IMR-90 (cell line): ENCODE data around the gene AP1M2. TPM values are rescaled to one million over a fixed set of nuclear protein-coding genes. Genes with fewer than 3 reads are reported as not detected.
"Not testable (repeated sequence)": the region's sequence is repeated elsewhere in the genome, so short reads cannot be mapped to it uniquely, and the experiment has no call there.

Experiments used
- ATAC-seq: fragments of 200-7000 bp; cut with Tn5 transposase; 2 replicates; pipeline ENCODE4 v1.9.1; 2020; ENCODE audit warnings: low read depth, mild to moderate bottlenecking, moderate library complexity
- BruUV-seq: library from RNA; stranded (reverse); fragments of 400-500 nt; replicated peaks from 2 replicates; lab custom pipeline; 2021; lab: Mats Ljungman, UMichigan
- CTCF ChIA-PET: fragments of 300-600 bp; formaldehyde crosslinking; extraction: SDS; loops from one replicate; lab custom pipeline; 2021; ENCODE audit warnings: antibody characterized with exemption; lab: Yijun Ruan, JAX
- POLR2A ChIA-PET: fragments of 300-600 bp; sonication (Branson Sonifier 250); formaldehyde crosslinking; loops from one replicate; lab custom pipeline; 2022; ENCODE audit warnings: antibody characterized with exemption; ENCODE audit not compliant: unreplicated experiment; lab: Charles Lee
- DNase-seq: peaks from one replicate; pipeline ENCODE4 v3.0.0; 2013
- H2AFZ ChIP-seq: replicated peaks from 2 replicates; pipeline ENCODE3; 2013; ENCODE audit warnings: low read length, mild to moderate bottlenecking; ENCODE audit not compliant: poor library complexity
- H2AK5ac ChIP-seq: 2 replicates; pipeline ENCODE4 v1.6.1; 2013; ENCODE audit warnings: low read depth, low read length, inconsistent platforms
- H2AK9ac ChIP-seq: replicated peaks from 2 replicates; pipeline ENCODE3; 2013; ENCODE audit warnings: mild to moderate bottlenecking, low read depth, low read length, moderate library complexity; ENCODE audit not compliant: poor library complexity
- H2BK120ac ChIP-seq: 2 replicates; pipeline ENCODE4 v1.6.1; 2013; ENCODE audit warnings: low read depth, low read length, inconsistent platforms
- H2BK15ac ChIP-seq: 3 replicates; pipeline ENCODE4 v1.6.1; 2013; ENCODE audit warnings: low read depth, low read length, inconsistent platforms
- H2BK20ac ChIP-seq: 2 replicates; pipeline ENCODE4 v1.6.1; 2013; ENCODE audit warnings: low read depth, mild to moderate bottlenecking, inconsistent platforms, low read length, moderate library complexity
- H2BK5ac ChIP-seq: 2 replicates; pipeline ENCODE4 v1.6.1; 2013; ENCODE audit warnings: mild to moderate bottlenecking, low read depth, low read length, inconsistent platforms; ENCODE audit not compliant: poor library complexity, severe bottlenecking
- H3K14ac ChIP-seq: replicated peaks from 2 replicates; pipeline ENCODE4 v1.6.1; 2013; ENCODE audit warnings: low read depth, low read length, inconsistent platforms
- H3K18ac ChIP-seq: 2 replicates; pipeline ENCODE4 v1.6.1; 2013; ENCODE audit warnings: low read depth, low read length, control low read depth
- H3K23ac ChIP-seq: 2 replicates; pipeline ENCODE4 v1.6.1; 2013; ENCODE audit warnings: low read depth, low read length, inconsistent platforms
- H3K27ac ChIP-seq: 2 replicates; pipeline ENCODE4 v1.5.1; 2013; ENCODE audit warnings: mild to moderate bottlenecking, control low read depth, low read length; ENCODE audit not compliant: insufficient read depth
- H3K27me3 ChIP-seq: 2 replicates; pipeline ENCODE4 v1.6.1; 2013; ENCODE audit warnings: low read length; ENCODE audit not compliant: control insufficient read depth, insufficient read depth
- H3K36me3 ChIP-seq: 2 replicates; pipeline ENCODE4 v1.6.1; 2013; ENCODE audit warnings: low read length, mixed read lengths; ENCODE audit not compliant: control insufficient read depth, insufficient read depth
- H3K4ac ChIP-seq: 2 replicates; pipeline ENCODE4 v1.6.1; 2013; ENCODE audit warnings: low read depth, low read length, inconsistent platforms
- H3K4me1 ChIP-seq: 2 replicates; pipeline ENCODE4 v1.6.1; 2013; ENCODE audit warnings: low read length, mixed read lengths; ENCODE audit not compliant: control insufficient read depth, insufficient read depth
- H3K4me2 ChIP-seq: 2 replicates; pipeline ENCODE4 v1.6.1; 2013; ENCODE audit warnings: low read depth, mild to moderate bottlenecking, control low read depth, low read length, moderate library complexity
- H3K4me3 ChIP-seq: 2 replicates; pipeline ENCODE4 v1.5.1; 2013; ENCODE audit warnings: low read depth, mild to moderate bottlenecking, control low read depth, low read length, moderate library complexity; ENCODE audit not compliant: insufficient read depth
- H3K56ac ChIP-seq: 2 replicates; pipeline ENCODE4 v1.6.1; 2013; ENCODE audit warnings: low read length, inconsistent platforms; ENCODE audit not compliant: insufficient read depth; ENCODE audit errors: extremely low read depth
- H3K79me1 ChIP-seq, 2 experiments: 2 replicates each; pipeline ENCODE4 v1.6.1; 2013; ENCODE audit warnings: low read length in 2 of 2, inconsistent platforms in 1 of 2, low read depth in 1 of 2
- H3K9ac ChIP-seq: 2 replicates; pipeline ENCODE4 v1.6.1; 2013; ENCODE audit warnings: low read depth, low read length, control low read depth
- H3K9me1 ChIP-seq: 2 replicates; pipeline ENCODE4 v1.6.1; 2013; ENCODE audit warnings: low read length, inconsistent platforms; ENCODE audit not compliant: insufficient read depth
- H3K9me3 ChIP-seq: 2 replicates; pipeline ENCODE4 v1.6.1; 2013; ENCODE audit warnings: low read length; ENCODE audit not compliant: control insufficient read depth, insufficient read depth
- H4K20me1 ChIP-seq: 2 replicates; pipeline ENCODE4 v1.6.1; 2013; ENCODE audit warnings: low read length, inconsistent platforms; ENCODE audit not compliant: insufficient read depth
- H4K5ac ChIP-seq: 2 replicates; pipeline ENCODE4 v1.6.1; 2013; ENCODE audit warnings: mild to moderate bottlenecking, low read depth, low read length, control low read depth
- H4K8ac ChIP-seq, 2 experiments: 2 replicates each; pipeline ENCODE4 v1.6.1; 2013; ENCODE audit warnings: low read depth in 2 of 2, low read length in 2 of 2, control low read depth in 1 of 2, inconsistent platforms in 1 of 2
- H4K91ac ChIP-seq: 2 replicates; pipeline ENCODE4 v1.6.1; 2013; ENCODE audit warnings: low read depth, low read length, inconsistent platforms; ENCODE audit not compliant: insufficient read depth
- WGBS, 2 experiments: methylation state at CpG; one replicate each; pipeline versions ENCODE4 v1.1.5 to v1.1.7; 2013; ENCODE audit warnings: missing lambda C conversion rate in 2 of 2; ENCODE audit not compliant: insufficient read length in 1 of 2; ENCODE audit errors: extremely low coverage in 2 of 2; 5-methylcytosine and 5-hydroxymethylcytosine counted together
- dilution Hi-C: fragments of 300-500 bp; cut with HindIII; formaldehyde crosslinking; loops from one replicate; pipeline ENCODE4 v1.14.3; 2018; ENCODE audit warnings: low sequenced_read_pairs; ENCODE audit not compliant: unreplicated experiment
- in situ Hi-C: fragments of 300-500 bp; cut with MboI; formaldehyde crosslinking; loops from 3 replicates; pipeline ENCODE4 v1.14.3; 2019; ENCODE audit warnings: low sequenced_read_pairs, inconsistent platforms, mixed read lengths
- intact Hi-C: fragments of 100-400 bp; cut with micrococcal nuclease; formaldehyde crosslinking; loops from 2 replicates; pipeline ENCODE4 v1.10.0; 2022
- polyA plus RNA-seq, 3 experiments: library from polyadenylated mRNA; depleted of rRNA; stranded (reverse); fragments of >200 nt; gene quantifications; 2 replicates each; pipeline ENCODE4 v1.2.3, GENCODE V29; 2012; ENCODE audit warnings: low replicate concordance in 1 of 3
- total RNA-seq: library from RNA; depleted of rRNA; stranded (reverse); fragments of >200 nt; gene quantifications from 2 replicates; pipeline ENCODE4 v1.2.3, GENCODE V29; 2012

AP1M2 gene
- total and polyA plus RNA-seq, 2 of the 4 experiments (the other 2 are of a cell fraction), result 0.17 TPM; not detected in 1

DNA sequence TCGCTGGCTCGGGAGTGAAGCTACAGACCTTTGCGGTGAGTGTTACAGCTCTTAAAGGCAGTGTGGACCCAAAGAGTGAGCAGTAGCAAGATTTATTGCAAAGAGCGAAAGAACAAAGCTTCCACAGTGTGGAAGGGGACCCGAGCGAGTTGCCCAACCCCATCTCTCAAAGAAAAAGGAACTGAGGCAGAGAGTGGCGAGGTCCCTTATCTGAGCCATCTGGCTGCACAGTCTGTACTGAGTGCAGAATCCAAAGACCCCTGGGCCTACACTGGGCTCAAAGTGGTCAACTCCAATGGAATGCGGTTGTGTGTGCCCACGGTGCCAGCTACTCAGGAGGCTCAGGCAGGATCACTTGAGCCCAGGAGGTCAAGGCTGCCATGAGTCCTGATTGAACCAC lies 48.1 kb downstream of the AP1M2 start:
- H3K27me3 ChIP-seq, H2BK20ac ChIP-seq, H3K36me3 ChIP-seq, H2BK120ac ChIP-seq, H3K18ac ChIP-seq, H3K9me1 ChIP-seq, H3K9me3 ChIP-seq, H3K4me3 ChIP-seq, H3K23ac ChIP-seq, H2AK9ac ChIP-seq, intact Hi-C loops, in situ Hi-C loops, DNase-seq, H3K27ac ChIP-seq, H3K14ac ChIP-seq, H2AFZ ChIP-seq, H3K79me1 ChIP-seq, H4K20me1 ChIP-seq, H3K4me2 ChIP-seq, CTCF ChIA-PET, H2AK5ac ChIP-seq, POLR2A ChIA-PET, H3K4ac ChIP-seq, H3K9ac ChIP-seq, H3K4me1 ChIP-seq, ATAC-seq, H2BK15ac ChIP-seq, H4K5ac ChIP-seq, H3K56ac ChIP-seq, H2BK5ac ChIP-seq, H4K8ac ChIP-seq, BruUV-seq, H4K91ac ChIP-seq, dilution Hi-C loops: not testable (repeated sequence)
- 82% methylated on average over 5 of the region's 9 CpGs; no CpG with 5 or more reads in 1 of the 2 experiments for WGBS, 2 experiments
